Right ventricle myocardium superior (tissue), 1 donor: ENCODE measurements around the gene MISP. TPM values are rescaled to one million over a fixed set of nuclear protein-coding genes. Genes with fewer than 3 reads are reported as not detected.
A peak's percentile ranks its signal among the peaks of the same experiment; 100 is the strongest.

Source experiments
- ATAC-seq: fragments of 200-7000 bp; cut with Tn5 transposase; one replicate; pipeline ENCODE4 v1.9.1; 2020; ENCODE audit warnings: mild to moderate bottlenecking; ENCODE audit not compliant: poor library complexity
- DNase-seq: peaks from one replicate; pipeline ENCODE4 v3.0.0-alpha.2; 2020
- intact Hi-C: fragments of 100-400 bp; cut with DNase I; formaldehyde crosslinking; loops from one replicate; pipeline ENCODE4 v1.11.2; 2022
- total RNA-seq: library from RNA; stranded (reverse); fragmentation: NEBNext Ultra II Directional; extraction: Animal tissue kit (Norgen Biotek cat#: 25700); gene quantifications from one replicate; pipeline ENCODE4 v1.2.1, GENCODE V29; 2021
- donor health status: DM: no; HTN: yes; CAD: no; lungs with severe emphysema.

MISP gene
- total RNA-seq, 1 donor from 2014 or later = not detected

DNA sequence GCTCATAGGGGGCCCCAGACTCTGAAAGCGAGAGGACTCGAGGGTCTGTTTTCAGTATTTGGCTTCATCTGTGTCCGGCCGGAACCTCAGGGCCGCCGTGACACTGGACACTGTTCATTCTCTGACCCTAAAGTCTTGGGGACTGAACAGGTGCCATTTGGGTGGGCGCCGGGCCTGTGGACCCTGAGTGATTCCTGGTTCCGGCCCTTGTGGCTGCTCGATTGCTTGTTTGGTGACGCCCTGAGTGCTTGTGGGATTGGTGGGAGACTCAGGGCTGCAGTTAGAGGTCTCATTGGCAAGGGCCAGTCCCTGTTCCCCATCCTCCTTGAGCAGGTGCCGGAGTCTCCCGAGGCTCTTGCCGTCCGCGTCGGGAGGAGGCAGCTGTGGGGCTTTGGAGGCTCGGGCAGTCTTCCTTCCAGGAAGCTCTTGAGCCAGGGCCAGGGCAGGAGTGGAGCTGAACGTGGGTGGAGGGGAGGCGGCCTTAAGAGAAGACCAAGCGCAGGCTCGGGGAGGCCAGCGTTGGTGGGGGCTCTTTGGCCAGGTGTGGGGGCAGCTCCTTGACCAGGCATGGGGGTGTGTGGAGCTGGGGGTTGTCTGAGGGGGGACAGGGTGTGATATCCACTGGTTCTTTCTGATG is 51.1 kb downstream of the MISP start:
- DNase-seq = peak; percentile 61
- peak; percentile 7 for ATAC-seq
- intact Hi-C loops = no loop called here

GRCh38 chr19:802498-803098 is 51.7 kb downstream of the MISP start:
- DNase-seq = no peak
- no peak for ATAC-seq
- intact Hi-C loops = no loop called here

- intact Hi-C loops = no loop called here
- DNase-seq = no peak
- no peak for ATAC-seq
Observed at GRCh38 chr19:803099-803561, 52.2 kb downstream of the MISP start.

DNA sequence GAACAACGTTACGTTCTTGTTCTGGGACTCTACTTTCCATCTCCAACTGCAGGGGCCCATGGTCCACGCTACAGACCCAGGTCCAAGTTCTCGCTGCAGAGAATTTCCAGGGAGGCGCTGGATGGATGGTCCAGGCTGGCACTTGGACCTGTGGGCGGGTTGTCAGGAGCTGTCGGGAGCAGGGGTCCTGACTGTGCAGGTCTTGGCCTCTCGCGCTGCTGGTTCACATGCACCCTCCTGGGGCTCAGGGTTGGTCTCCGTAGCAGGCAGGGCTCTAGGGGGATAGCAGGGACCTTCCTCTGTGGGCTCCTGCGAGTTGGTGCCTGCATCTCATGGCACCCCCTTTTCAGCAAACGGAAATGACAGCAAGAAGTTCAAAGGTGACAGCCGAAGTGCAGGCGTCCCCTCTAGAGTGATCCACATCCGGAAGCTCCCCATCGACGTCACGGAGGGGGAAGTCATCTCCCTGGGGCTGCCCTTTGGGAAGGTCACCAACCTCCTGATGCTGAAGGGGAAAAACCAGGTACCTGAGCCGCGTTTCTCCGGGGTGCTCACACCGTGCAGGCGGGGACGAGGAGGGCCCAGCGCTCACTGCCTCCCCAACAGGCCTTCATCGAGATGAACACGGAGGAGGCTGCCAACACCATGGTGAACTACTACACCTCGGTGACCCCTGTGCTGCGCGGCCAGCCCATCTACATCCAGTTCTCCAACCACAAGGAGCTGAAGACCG is 52.9 kb downstream of the MISP start:
- ATAC-seq = no peak
- intact Hi-C loops = no loop called here
- DNase-seq = no peak

DNA sequence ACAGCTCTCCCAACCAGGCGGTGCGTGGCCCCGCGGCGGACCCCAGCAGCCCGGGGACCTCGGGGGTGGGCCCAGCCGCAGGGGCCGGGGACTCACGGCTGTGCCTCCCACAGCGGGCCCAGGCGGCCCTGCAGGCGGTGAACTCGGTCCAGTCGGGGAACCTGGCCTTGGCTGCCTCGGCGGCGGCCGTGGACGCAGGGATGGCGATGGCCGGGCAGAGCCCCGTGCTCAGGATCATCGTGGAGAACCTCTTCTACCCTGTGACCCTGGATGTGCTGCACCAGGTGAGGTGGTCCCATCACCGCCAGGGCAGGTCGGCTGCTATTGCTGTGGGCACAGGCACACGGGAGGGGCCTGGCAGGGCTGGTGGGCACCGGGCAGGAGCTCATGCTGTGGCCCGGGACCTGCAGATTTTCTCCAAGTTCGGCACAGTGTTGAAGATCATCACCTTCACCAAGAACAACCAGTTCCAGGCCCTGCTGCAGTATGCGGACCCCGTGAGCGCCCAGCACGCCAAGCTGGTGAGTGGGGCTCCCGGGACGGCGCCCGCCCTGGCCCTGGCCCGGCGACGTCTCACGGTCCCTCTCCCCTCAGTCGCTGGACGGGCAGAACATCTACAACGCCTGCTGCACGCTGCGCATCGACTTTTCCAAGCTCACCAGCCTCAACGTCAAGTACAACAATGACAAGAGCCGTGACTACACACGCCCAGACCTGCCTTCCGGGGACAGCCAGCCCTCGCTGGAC is 53.7 kb downstream of the MISP start:
- DNase-seq (no peak), ATAC-seq (no peak)
- intact Hi-C loops = no loop called here

- intact Hi-C loops = no loop called here
- DNase-seq (no peak), ATAC-seq (no peak)
Observed at GRCh38 chr19:805166-805551, 54.2 kb downstream of the MISP start.

- no peak for ATAC-seq
- intact Hi-C loops = no loop called here
- no peak for DNase-seq
Observed at GRCh38 chr19:805600-806550, 55.0 kb downstream of the MISP start.

- ATAC-seq (no peak), DNase-seq (no peak)
- intact Hi-C loops = no loop called here
Observed at GRCh38 chr19:806815-807421, 56.0 kb downstream of the MISP start.

GRCh38 chr19:807627-808422 is 56.9 kb downstream of the MISP start:
- DNase-seq = no peak
- intact Hi-C loops = no loop called here

GRCh38 chr19:808423-808775 is 57.5 kb downstream of the MISP start:
- ATAC-seq = no peak
- intact Hi-C loops = no loop called here
- DNase-seq = no peak

More at GRCh38 chr19:807627-808422, 56.9 kb downstream of the MISP start:
- no peak for ATAC-seq

DNA sequence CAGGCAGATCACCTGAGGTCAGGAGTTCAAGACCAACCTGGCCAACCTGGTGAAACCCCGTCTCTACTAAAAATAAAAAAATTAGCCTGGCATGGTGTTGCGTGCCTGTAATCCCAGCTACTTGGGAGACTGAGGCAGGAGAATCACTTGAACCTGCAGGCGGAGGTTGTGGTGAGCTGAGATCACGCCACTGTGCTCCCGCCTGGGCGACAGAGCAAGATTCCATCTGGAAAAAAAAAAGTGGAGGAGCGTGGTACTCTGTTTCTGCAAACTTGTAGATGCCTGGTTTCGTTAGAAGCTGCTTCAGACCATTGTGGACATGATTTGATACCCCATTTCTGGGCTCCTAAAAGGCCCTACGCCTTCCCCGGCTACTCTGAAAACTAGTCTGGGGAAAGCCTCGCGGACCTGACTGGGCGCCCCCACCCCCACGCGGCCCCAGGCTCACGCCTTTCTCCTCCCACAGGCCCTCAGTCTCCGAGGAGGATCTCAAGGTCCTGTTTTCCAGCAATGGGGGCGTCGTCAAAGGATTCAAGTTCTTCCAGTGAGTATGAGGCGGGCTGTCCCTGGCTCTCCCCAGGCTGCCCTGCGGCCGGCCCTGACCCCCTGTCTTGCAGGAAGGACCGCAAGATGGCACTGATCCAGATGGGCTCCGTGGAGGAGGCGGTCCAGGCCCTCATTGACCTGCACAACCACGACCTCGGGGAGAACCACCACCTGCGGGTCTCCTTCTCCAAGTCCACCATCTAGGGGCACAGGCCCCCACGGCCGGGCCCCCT is 59.4 kb downstream of the MISP start:
- intact Hi-C loops = no loop called here
- no peak for ATAC-seq
- no peak for DNase-seq

GRCh38 chr19:810883-811489 is 60.1 kb downstream of the MISP start:
- intact Hi-C loops = no loop called here
- DNase-seq (no peak), ATAC-seq (no peak)

DNA sequence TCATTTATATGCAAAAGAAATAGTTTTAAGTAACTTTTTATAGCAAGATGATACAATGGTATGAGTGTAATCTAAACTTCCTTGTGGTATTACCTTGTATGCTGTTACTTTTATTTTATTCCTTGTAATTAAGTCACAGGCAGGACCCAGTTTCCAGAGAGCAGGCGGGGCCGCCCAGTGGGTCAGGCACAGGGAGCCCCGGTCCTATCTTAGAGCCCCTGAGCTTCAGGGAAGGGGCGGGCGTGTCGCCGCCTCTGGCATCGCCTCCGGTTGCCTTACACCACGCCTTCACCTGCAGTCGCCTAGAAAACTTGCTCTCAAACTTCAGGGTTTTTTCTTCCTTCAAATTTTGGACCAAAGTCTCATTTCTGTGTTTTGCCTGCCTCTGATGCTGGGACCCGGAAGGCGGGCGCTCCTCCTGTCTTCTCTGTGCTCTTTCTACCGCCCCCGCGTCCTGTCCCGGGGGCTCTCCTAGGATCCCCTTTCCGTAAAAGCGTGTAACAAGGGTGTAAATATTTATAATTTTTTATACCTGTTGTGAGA is 60.7 kb downstream of the MISP start:
- no peak for ATAC-seq
- no peak for DNase-seq
- intact Hi-C loops = no loop called here

- DNase-seq (no peak), ATAC-seq (no peak)
- intact Hi-C loops = no loop called here
Observed at GRCh38 chr19:812049-812746, 61.3 kb downstream of the MISP start.

DNA sequence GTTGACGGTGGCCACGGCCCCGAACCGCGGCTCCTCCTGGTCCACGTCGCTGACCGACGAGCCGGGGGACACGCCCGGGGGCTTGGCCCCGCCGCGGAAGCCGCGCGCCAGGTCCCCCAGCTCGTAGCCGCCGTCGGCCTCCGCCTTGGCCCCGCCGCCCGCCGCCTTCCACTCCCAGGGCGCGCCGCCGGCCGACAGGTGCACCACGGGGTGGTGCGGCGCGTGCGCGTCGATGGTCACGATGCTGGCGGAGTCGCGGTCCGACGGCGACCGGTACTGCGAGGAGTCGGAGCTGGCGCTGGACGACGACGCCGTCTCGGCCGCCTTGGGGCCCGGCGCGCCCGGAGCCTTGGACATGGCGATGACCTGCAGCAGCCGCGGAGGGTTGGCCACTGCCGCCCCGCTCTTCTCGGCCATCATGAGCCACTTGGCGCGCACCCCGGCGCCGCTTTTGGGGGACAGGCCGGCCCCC is 61.9 kb downstream of the MISP start:
- no peak for ATAC-seq
- intact Hi-C loops = no loop called here
- DNase-seq = no peak
